Testis (tissue), 3 donors: ENCODE data around the gene DUSP22. TPM values are rescaled to one million over a fixed set of nuclear protein-coding genes. Genes with fewer than 3 reads are reported as not detected.
A peak's percentile ranks its signal among the peaks of the same experiment; 100 is the strongest.

Experiments
- DNase-seq: peaks from one replicate; pipeline ENCODE4 v3.0.0-alpha.2; 2019
- H3K27ac ChIP-seq, 2 donors: fragments of 200-600 bp; sonication (generic); one replicate each; pipeline ENCODE4 v1.5.1; 2019
- H3K27me3 ChIP-seq: fragments of 200-600 bp; sonication (generic); one replicate; pipeline ENCODE4 v1.5.1; 2019
- H3K36me3 ChIP-seq: fragments of 200-600 bp; sonication (generic); one replicate; pipeline ENCODE4 v1.5.1; 2017; ENCODE audit warnings: low read depth; ENCODE audit errors: missing control alignments
- H3K4me1 ChIP-seq: fragments of 200-600 bp; sonication (generic); one replicate; pipeline ENCODE4 v1.5.1; 2019
- H3K4me3 ChIP-seq, 2 donors: fragments of 200-600 bp; sonication (generic); one replicate each; pipeline ENCODE4 v1.5.1; 2017 to 2019
- H3K9me3 ChIP-seq: fragments of 200-600 bp; sonication (generic); one replicate; pipeline ENCODE4 v1.5.1; 2017
- CTCF ChIP-seq, 3 experiments: fragments of 450-650 bp in 2 of 3; fragments of 200-600 bp in 1 of 3; sonication (generic) in 1 of 3; IDR thresholded peaks; one replicate each; pipeline ENCODE4 v1.5.1; 2016 to 2019; ENCODE audit warnings: antibody characterized with exemption in 3 of 3, mild to moderate bottlenecking in 2 of 3, moderate library complexity in 1 of 3
- POLR2A ChIP-seq: fragments of 450-650 bp; IDR thresholded peaks from one replicate; pipeline ENCODE4 v1.6.1; 2017; ENCODE audit warnings: antibody characterized with exemption, mild to moderate bottlenecking, moderate library complexity
- WGBS, 2 donors: methylation state at CpG; one replicate each; pipeline ENCODE4 v1.1.5; 2018; 5-methylcytosine and 5-hydroxymethylcytosine counted together
- intact Hi-C: fragments of 100-400 bp; cut with DNase I; formaldehyde crosslinking; loops from one replicate; pipeline ENCODE4 v1.15.1; 2023; ENCODE audit warnings: low total_unique reads
- polyA plus RNA-seq: library from polyadenylated mRNA; stranded (reverse); fragments of 350-450 nt; fragmentation: Illumina TruSeq; extraction: RNeasy Lipid Tissue Mini Kit (QIAGEN cat#74804); gene quantifications from one replicate; pipeline ENCODE4 v1.2.3, GENCODE V29; 2014; ENCODE audit warnings: low read depth, low replicate concordance; ENCODE audit not compliant: insufficient read depth
- total RNA-seq, 2 donors: library from RNA; depleted of rRNA; stranded (reverse); fragments of >200 nt; gene quantifications; one replicate each; pipeline ENCODE4 v1.2.3, GENCODE V29; 2016

DUSP22 gene
- total and polyA plus RNA-seq, 3 donors from 2014 or later, result 112 to 158 (median 129) TPM

GRCh38 chr6:393391-394221 is 101.3 kb downstream of the DUSP22 start:
- WGBS, 2 donors, result 13 to 16% methylated on average over 38 to 54 of the region's 68 CpGs
- intact Hi-C loops, result no loop called here
- H3K4me3 ChIP-seq, result peak overlapping the region; percentile 15 to 61
- H3K36me3 ChIP-seq, result no peaks in the 10 kb centered on the region
- peaks cover 6% of the 10 kb centered on the region for H3K4me1 ChIP-seq
- no peak for DNase-seq
- no peak for TF ChIP-seq POLR2A
- TF ChIP-seq CTCF (IDR thresholded peaks at IDR 0.05), result no peak
- H3K27me3 ChIP-seq, result no peaks in the 10 kb centered on the region
- no peaks in the 10 kb centered on the region for H3K9me3 ChIP-seq
- no peak overlapping the region for H3K27ac ChIP-seq

- Histone ChIP-seq H3K9me3 (no peaks in the 10 kb centered on the region), H3K4me1 (peaks cover 6% of the 10 kb centered on the region), H3K27ac (no peak overlapping the region), H3K36me3 (no peaks in the 10 kb centered on the region), H3K27me3 (no peaks in the 10 kb centered on the region), H3K4me3 (no peak overlapping the region)
- 66 to 75% methylated on average over 13 of the region's 13 CpGs for WGBS, 2 donors
- no peak for DNase-seq
- no peak for TF ChIP-seq POLR2A
- TF ChIP-seq CTCF (IDR thresholded peaks at IDR 0.05), result no peak
- intact Hi-C loops, result no loop called here
These were observed 102.5 kb downstream of the DUSP22 start for GRCh38 chr6:394641-395289.

GRCh38 chr6:395432-396125 is 103.3 kb downstream of the DUSP22 start:
- no peak overlapping the region for H3K4me3 ChIP-seq
- intact Hi-C loops, result no loop called here
- no peaks in the 10 kb centered on the region for H3K9me3 ChIP-seq
- no peak overlapping the region for H3K27ac ChIP-seq
- peaks cover 6% of the 10 kb centered on the region for H3K4me1 ChIP-seq
- no peaks in the 10 kb centered on the region for H3K27me3 ChIP-seq
- TF ChIP-seq POLR2A, result no peak
- no peak for TF ChIP-seq CTCF (IDR thresholded peaks at IDR 0.05)
- no peaks in the 10 kb centered on the region for H3K36me3 ChIP-seq
- DNase-seq, result no peak
- 82% methylated on average over 8 to 10 of the region's 10 CpGs for WGBS, 2 donors

DNA sequence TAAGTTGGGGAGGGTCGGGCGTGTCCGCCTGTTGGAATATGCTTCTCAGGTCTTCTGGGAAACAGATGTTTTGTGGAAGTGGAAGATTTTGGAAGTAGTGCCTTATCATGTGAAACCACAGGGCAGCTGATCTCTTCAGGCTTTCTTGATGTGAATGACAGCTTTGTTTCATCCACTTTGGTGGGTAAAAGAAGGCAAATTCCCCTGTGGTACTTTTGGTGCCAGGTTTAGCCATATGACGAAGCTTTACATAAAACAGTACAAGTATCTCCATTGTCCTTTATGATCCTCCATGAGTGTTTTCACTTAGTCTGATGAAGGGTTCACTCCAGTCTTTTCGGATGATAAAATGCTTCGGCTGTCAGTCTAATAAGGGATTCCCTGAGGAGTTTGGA is 103.8 kb downstream of the DUSP22 start:
- Histone ChIP-seq H3K36me3 (no peaks in the 10 kb centered on the region), H3K27me3 (no peaks in the 10 kb centered on the region), H3K9me3 (no peaks in the 10 kb centered on the region), H3K4me1 (peaks cover 3% of the 10 kb centered on the region), H3K4me3 (no peak overlapping the region), H3K27ac (no peak overlapping the region)
- WGBS, 2 donors, result 76 to 81% methylated on average over 6 of the region's 6 CpGs
- no peak for DNase-seq
- intact Hi-C loops, result no loop called here
- TF ChIP-seq POLR2A (no peak), CTCF (IDR thresholded peaks at IDR 0.05) (no peak)
